ENCODE measurements around the gene TNS3. TPM values are rescaled to one million over a fixed set of nuclear protein-coding genes. Genes with fewer than 3 reads are reported as not detected.

Gene TNS3
- total RNA-seq, 4 donors from 2014 or later, result 34.6 to 52.5 (median 48.6) TPM

DNA sequence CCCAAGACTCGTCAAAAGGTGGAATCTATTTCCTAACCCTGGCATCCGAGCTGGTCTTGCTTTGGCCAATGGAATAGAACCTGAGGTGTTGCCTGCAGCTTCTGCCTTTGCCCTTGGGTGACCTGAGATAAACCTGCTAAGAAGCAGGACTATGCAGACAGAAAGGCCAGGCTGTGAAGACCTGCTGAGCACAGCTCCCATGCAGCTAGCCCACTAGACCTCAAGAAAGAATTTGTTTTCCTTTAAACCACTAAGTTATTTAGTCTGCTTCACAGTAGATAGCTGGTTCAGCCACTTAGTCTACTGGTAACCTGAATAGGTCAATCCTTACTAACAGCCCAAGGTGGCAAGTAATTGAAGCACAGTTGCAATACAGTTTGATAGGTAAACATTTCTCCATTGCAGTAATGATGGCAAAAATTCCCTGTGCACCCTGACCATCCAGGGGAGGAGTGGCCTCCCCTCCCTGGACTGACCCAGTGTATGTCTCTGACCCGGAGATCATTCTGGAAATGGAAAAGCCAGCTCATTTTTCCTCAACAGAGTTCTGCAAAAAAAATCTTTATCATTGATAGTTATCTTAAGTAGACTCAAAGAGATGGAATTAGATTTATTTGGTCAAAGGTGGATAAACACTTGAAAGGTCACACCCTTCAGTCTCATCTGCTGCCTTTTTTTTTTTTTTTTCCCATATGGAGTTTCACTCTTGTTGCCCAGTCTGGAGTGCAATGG is 20.0 kb downstream of the TNS3 start:
- Histone ChIP-seq H3K27ac (replicated peaks in 1 of 4) (no peak overlapping the region), H3K27me3 (no peaks in the 10 kb centered on the region), H3K4me1 (peaks cover 7 to 17% (median 14%) of the 10 kb centered on the region in 4 donors), H3K9me3 (no peaks in the 10 kb centered on the region), H3K36me3 (no peaks in the 10 kb centered on the region), H3K4me3 (no peak overlapping the region)
- DNase-seq (ENCODE audit: extremely low spot score), result no peak
- intact Hi-C loops (cut with DNase I), result no loop called here
- WGBS, result 92% methylated on average over 3 of the region's 3 CpGs
- TF ChIP-seq, protein P1, sequence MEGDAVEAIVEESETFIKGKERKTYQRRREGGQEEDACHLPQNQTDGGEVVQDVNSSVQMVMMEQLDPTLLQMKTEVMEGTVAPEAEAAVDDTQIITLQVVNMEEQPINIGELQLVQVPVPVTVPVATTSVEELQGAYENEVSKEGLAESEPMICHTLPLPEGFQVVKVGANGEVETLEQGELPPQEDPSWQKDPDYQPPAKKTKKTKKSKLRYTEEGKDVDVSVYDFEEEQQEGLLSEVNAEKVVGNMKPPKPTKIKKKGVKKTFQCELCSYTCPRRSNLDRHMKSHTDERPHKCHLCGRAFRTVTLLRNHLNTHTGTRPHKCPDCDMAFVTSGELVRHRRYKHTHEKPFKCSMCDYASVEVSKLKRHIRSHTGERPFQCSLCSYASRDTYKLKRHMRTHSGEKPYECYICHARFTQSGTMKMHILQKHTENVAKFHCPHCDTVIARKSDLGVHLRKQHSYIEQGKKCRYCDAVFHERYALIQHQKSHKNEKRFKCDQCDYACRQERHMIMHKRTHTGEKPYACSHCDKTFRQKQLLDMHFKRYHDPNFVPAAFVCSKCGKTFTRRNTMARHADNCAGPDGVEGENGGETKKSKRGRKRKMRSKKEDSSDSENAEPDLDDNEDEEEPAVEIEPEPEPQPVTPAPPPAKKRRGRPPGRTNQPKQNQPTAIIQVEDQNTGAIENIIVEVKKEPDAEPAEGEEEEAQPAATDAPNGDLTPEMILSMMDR (IDR thresholded peaks at IDR 0.05), result no peak
- TF ChIP-seq POLR2AphosphoS5 (IDR thresholded peaks at IDR 0.05), result no peak
- TF ChIP-seq EP300 (IDR thresholded peaks at IDR 0.05), result no peak
- no peak for TF ChIP-seq POLR2A (IDR thresholded peaks at IDR 0.05; ENCODE audit: low read depth)

DNA sequence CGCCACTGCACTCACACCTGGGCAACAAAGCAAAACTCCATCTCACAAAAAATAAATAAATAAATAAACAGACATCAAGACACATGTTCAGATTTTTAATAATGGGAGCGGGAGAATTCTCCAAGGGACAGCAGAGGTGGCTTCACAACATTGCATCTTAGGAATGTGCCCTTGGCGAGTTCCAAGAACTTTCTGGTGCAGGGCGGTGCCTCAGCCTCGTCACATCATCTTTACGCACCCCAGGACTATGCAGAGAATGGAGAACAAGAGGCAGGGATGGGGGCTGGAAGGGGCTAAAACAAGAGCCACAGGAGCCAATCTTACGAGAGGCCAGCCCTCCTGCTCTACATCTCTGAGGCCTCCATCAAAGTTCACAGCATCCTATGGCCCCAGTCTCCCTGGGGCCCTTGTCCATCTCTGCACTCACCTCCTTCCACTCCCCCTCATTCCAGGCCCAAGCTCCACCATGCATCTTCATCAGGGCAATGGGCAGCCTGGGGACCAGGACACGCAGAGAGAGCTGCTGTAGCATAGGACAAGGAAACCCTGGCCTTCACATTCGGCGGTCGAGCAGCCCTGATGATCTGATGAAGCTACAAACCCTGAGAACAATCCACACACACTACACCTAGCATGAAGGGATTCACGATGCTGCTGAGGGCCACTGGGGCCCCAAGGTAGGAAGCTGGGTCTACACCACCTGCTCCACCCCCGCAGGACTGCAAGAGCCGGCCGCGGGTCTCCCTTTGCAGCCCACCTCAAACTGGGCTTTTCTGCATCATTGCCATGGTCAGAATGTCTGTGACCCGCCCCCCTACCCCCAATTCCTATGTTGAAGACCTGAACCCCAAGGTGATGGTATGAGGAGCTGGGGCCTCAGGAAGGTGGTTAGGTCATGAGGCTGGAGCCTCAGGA is 22.3 kb downstream of the TNS3 start:
- H3K27me3 ChIP-seq, result no peaks in the 10 kb centered on the region
- no peak for DNase-seq (ENCODE audit: extremely low spot score)
- intact Hi-C loops (cut with DNase I), result no loop called here
- peaks cover 7 to 21% (median 19%) of the 10 kb centered on the region in 4 donors for H3K4me1 ChIP-seq
- 96% methylated on average over 16 of the region's 17 CpGs for WGBS
- H3K27ac ChIP-seq (replicated peaks in 1 of 4), result no peak overlapping the region
- TF ChIP-seq EP300 (IDR thresholded peaks at IDR 0.05) (no peak), POLR2AphosphoS5 (IDR thresholded peaks at IDR 0.05) (no peak)
- TF ChIP-seq, protein P1 (IDR thresholded peaks at IDR 0.05), result no peak
- H3K36me3 ChIP-seq, result no peaks in the 10 kb centered on the region
- H3K9me3 ChIP-seq, result no peaks in the 10 kb centered on the region
- no peak overlapping the region for H3K4me3 ChIP-seq

DNA sequence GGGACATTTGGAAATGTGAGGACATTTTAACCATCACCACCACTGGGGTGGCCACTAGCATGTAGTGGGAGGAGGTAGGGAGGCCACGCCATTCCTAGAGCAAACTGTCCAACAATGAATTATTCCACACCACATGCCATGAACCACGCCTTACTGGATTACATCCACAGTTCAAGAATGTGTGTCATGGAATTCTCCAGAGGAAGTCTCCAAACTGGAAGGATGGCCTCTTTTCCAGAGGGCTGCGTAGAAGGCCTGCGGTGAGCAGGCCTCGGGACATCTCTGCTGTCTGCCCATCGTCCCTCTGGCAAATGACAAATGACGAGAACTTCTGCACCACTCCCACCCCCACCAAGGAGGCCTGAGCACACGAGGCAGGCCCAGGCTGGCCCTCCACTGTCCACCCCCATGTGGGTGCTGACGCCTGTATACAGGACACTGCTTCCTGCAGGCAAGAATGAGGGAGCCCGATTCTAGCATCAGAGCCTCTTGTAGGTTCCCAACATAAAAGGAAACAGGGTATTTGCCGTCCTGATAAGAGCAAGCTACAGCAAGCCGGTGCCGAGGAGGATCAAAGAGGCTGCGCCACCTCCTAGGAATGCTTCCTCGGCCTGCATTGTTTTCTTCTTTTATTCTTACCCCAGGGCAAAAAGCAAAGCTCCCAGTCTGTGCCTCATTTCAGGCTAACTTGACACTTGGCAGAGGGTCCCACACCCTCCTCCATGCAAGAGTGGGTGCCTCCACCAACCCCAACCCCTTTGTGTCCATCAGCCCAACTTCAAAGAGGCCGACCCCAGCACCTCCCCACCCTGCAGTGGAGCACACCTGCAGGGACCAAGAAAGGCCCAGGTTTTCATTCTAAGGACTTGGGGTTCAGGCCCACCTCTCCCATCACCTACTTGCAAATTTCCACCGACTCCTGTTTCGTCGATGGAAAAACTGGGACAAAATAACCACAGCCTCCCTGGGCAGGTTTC is 23.9 kb downstream of the TNS3 start:
- intact Hi-C loops (cut with DNase I), result no loop called here
- DNase-seq (ENCODE audit: extremely low spot score), result no peak
- no peak overlapping the region for H3K4me3 ChIP-seq
- H3K36me3 ChIP-seq, result no peaks in the 10 kb centered on the region
- peaks cover 7 to 23% (median 19%) of the 10 kb centered on the region in 4 donors for H3K4me1 ChIP-seq
- TF ChIP-seq, protein P1 (IDR thresholded peaks at IDR 0.05), result no peak
- no peak for TF ChIP-seq POLR2AphosphoS5 (IDR thresholded peaks at IDR 0.05)
- no peak for TF ChIP-seq POLR2A (IDR thresholded peaks at IDR 0.05; ENCODE audit: low read depth)
- no peak for TF ChIP-seq EP300 (IDR thresholded peaks at IDR 0.05)
- H3K9me3 ChIP-seq, result no peaks in the 10 kb centered on the region
- H3K27me3 ChIP-seq, result no peaks in the 10 kb centered on the region
- WGBS, result 81% methylated on average over 19 of the region's 19 CpGs
- peak overlapping the region in 2 of 4 donors; percentile 0 to 27 for H3K27ac ChIP-seq (replicated peaks in 1 of 4)

DNA sequence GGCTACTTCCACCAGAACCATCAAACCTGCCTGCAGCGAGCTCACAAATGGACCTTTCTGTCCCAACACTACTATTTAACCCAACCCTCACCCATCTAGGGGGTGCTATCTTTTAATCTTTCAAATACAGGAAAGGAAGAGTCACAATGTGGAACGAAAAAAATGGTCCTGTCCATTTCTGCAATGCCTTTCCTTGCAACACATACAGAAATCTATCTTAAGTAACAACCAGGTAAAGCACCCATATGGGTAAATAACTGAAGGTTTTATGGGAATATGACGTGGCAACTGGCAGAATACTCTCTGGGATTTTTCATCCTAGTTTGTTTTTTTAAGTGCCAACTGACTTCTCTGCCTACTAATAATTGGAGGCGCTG is 24.6 kb downstream of the TNS3 start:
- no peak overlapping the region for H3K27ac ChIP-seq (replicated peaks in 1 of 4)
- intact Hi-C loops (cut with DNase I), result no loop called here
- WGBS, result 85% methylated on average over 4 of the region's 4 CpGs

More for the DNA sequence above, 24.6 kb downstream of the TNS3 start:
- H3K36me3 ChIP-seq, result no peaks in the 10 kb centered on the region
- H3K4me3 ChIP-seq, result no peak overlapping the region
- no peaks in the 10 kb centered on the region for H3K9me3 ChIP-seq
- H3K27me3 ChIP-seq, result no peaks in the 10 kb centered on the region
- TF ChIP-seq POLR2A (IDR thresholded peaks at IDR 0.05; ENCODE audit: low read depth), result no peak
- TF ChIP-seq, protein P1 (IDR thresholded peaks at IDR 0.05), result no peak
- no peak for TF ChIP-seq POLR2AphosphoS5 (IDR thresholded peaks at IDR 0.05)
- TF ChIP-seq EP300 (IDR thresholded peaks at IDR 0.05), result no peak
- H3K4me1 ChIP-seq, result peaks cover 7 to 29% (median 25%) of the 10 kb centered on the region in 4 donors
- no peak for DNase-seq (ENCODE audit: extremely low spot score)
